ENCODE data around the gene UNC80. TPM values are rescaled to one million over a fixed set of nuclear protein-coding genes. Genes with fewer than 3 reads are reported as not detected.

UNC80 gene
- total RNA-seq, 1 donor from 2014 or later = 0.38 TPM

DNA sequence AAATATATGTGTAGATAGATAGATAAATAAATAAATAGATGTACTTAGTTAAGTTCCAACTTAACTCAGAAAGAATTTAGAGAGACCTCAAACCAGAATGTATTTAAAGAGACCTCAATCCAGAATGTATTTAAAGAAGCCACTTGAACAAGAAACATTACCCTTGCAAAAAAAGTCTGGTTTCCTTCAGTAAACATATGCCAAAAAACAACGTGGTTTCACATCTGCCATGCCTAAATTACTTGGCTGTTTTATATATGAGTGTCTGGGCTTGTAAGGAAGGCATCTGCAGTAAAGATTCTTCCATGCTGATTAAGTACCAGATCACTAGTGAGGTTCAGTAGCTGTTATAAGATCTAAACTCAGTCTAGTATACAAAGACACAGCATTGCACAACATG is 201.7 kb downstream of the UNC80 start:
- no peaks in the 10 kb centered on the region for H3K9me3 Mint-ChIP-seq
- H3K36me3 Mint-ChIP-seq = no peaks in the 10 kb centered on the region
- H3K27me3 Mint-ChIP-seq (ENCODE audit: low read depth) = peaks cover 10% of the 10 kb centered on the region
- H3K4me3 Mint-ChIP-seq = no peak overlapping the region
- no peak for DNase-seq (ENCODE audit: low spot score in 2 of 2, unreplicated experiment in 2 of 2)
- no peak for TF ChIP-seq CTCF (IDR thresholded peaks at IDR 0.05; ENCODE audit: unreplicated experiment)
- no peak overlapping the region for H3K27ac Mint-ChIP-seq
- no peaks in the 10 kb centered on the region for H3K4me1 Mint-ChIP-seq

- no peak for TF ChIP-seq CTCF (IDR thresholded peaks at IDR 0.05; ENCODE audit: unreplicated experiment)
- H3K4me1 Mint-ChIP-seq = peaks cover under 1% of the 10 kb centered on the region
- DNase-seq (ENCODE audit: low spot score in 2 of 2, unreplicated experiment in 2 of 2) = no peak
Measured at GRCh38 chr2:209974576-209974975, 202.9 kb downstream of the UNC80 start.

GRCh38 chr2:209976698-209977385 is 205.2 kb downstream of the UNC80 start:
- no peak for DNase-seq (ENCODE audit: low spot score in 2 of 2, unreplicated experiment in 2 of 2)
- H3K36me3 Mint-ChIP-seq = no peaks in the 10 kb centered on the region
- peaks cover 11% of the 10 kb centered on the region for H3K4me1 Mint-ChIP-seq
- H3K27me3 Mint-ChIP-seq (ENCODE audit: low read depth) = peaks cover 10% of the 10 kb centered on the region
- no peaks in the 10 kb centered on the region for H3K9me3 Mint-ChIP-seq
- H3K4me3 Mint-ChIP-seq = no peak overlapping the region
- no peak overlapping the region for H3K27ac Mint-ChIP-seq
- TF ChIP-seq CTCF (IDR thresholded peaks at IDR 0.05; ENCODE audit: unreplicated experiment) = no peak

More at GRCh38 chr2:209974576-209974975, 202.9 kb downstream of the UNC80 start:
- H3K9me3 Mint-ChIP-seq = no peaks in the 10 kb centered on the region
- no peak overlapping the region for H3K4me3 Mint-ChIP-seq
- no peak overlapping the region for H3K27ac Mint-ChIP-seq
- H3K36me3 Mint-ChIP-seq = no peaks in the 10 kb centered on the region
- H3K27me3 Mint-ChIP-seq (ENCODE audit: low read depth) = peaks cover 10% of the 10 kb centered on the region

- Mint-ChIP-seq H3K4me3 (no peak overlapping the region), H3K4me1 (peaks cover 11% of the 10 kb centered on the region), H3K27ac (no peak overlapping the region), H3K27me3 (ENCODE audit: low read depth) (peaks cover 6% of the 10 kb centered on the region), H3K9me3 (no peaks in the 10 kb centered on the region), H3K36me3 (no peaks in the 10 kb centered on the region)
- no peak for DNase-seq (ENCODE audit: low spot score in 2 of 2, unreplicated experiment in 2 of 2)
- TF ChIP-seq CTCF (IDR thresholded peaks at IDR 0.05; ENCODE audit: unreplicated experiment) = peak; percentile 50
Measured at GRCh38 chr2:209977386-209978239, 206.0 kb downstream of the UNC80 start.

- Mint-ChIP-seq H3K4me3 (no peak overlapping the region), H3K9me3 (no peaks in the 10 kb centered on the region), H3K36me3 (no peaks in the 10 kb centered on the region), H3K27ac (no peak overlapping the region), H3K27me3 (ENCODE audit: low read depth) (peaks cover 25% of the 10 kb centered on the region), H3K4me1 (peaks cover 11% of the 10 kb centered on the region)
- DNase-seq (ENCODE audit: low spot score in 2 of 2, unreplicated experiment in 2 of 2) = no peak
- no peak for TF ChIP-seq CTCF (IDR thresholded peaks at IDR 0.05; ENCODE audit: unreplicated experiment)
Measured at GRCh38 chr2:209984291-209984690, 212.7 kb downstream of the UNC80 start.
